ENCODE data around the gene CTNNA2.

DNA sequence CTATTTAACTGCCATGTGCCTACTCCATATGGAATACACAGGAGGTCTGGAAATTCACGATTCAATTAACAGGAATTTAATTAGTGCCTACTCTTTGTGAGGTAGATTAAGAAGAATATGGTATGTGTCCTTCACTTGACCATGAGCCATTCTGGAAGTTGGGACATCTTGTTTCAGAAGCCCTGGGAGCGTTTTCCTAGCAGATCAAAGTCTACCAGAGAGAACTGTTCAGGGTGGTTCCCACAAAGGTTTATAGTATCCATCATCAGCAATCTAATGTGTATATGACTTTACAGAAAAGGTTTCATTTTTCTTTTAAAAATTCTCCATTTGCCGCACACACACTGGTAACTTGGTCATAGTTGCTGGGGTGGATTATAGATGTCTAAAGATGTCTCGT, 632.6 kb downstream of the CTNNA2 start:
- TF ChIP-seq, protein P1, sequence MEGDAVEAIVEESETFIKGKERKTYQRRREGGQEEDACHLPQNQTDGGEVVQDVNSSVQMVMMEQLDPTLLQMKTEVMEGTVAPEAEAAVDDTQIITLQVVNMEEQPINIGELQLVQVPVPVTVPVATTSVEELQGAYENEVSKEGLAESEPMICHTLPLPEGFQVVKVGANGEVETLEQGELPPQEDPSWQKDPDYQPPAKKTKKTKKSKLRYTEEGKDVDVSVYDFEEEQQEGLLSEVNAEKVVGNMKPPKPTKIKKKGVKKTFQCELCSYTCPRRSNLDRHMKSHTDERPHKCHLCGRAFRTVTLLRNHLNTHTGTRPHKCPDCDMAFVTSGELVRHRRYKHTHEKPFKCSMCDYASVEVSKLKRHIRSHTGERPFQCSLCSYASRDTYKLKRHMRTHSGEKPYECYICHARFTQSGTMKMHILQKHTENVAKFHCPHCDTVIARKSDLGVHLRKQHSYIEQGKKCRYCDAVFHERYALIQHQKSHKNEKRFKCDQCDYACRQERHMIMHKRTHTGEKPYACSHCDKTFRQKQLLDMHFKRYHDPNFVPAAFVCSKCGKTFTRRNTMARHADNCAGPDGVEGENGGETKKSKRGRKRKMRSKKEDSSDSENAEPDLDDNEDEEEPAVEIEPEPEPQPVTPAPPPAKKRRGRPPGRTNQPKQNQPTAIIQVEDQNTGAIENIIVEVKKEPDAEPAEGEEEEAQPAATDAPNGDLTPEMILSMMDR (IDR thresholded peaks at IDR 0.05): no peak
- TF ChIP-seq POLR2A (IDR thresholded peaks at IDR 0.05): no peak
